ENCODE results near the gene TCOF1.
A peak's percentile ranks its signal among the peaks of the same experiment; 100 is the strongest.

Gene TCOF1

GRCh38 chr5:150408231-150408943, 50.9 kb downstream of the TCOF1 start:
- H3K4me3 ChIP-seq (ENCODE audit: low read depth, low read length), result no peak overlapping the region
- no peak for DNase-seq (ENCODE audit: low read depth)
- TF ChIP-seq CTCF (IDR thresholded peaks at IDR 0.05; ENCODE audit: control insufficient read depth, extremely low read depth, insufficient read depth), result no peak

GRCh38 chr5:150409638-150410523, 52.4 kb downstream of the TCOF1 start:
- H3K4me3 ChIP-seq (ENCODE audit: low read depth, low read length), result no peak overlapping the region
- TF ChIP-seq CTCF (IDR thresholded peaks at IDR 0.05; ENCODE audit: control insufficient read depth, extremely low read depth, insufficient read depth), result no peak
- peak; percentile 82 for DNase-seq (ENCODE audit: low read depth)

- DNase-seq (ENCODE audit: low read depth), result peak; percentile 66
- no peak for TF ChIP-seq CTCF (IDR thresholded peaks at IDR 0.05; ENCODE audit: control insufficient read depth, extremely low read depth, insufficient read depth)
- H3K4me3 ChIP-seq (ENCODE audit: low read depth, low read length), result no peak overlapping the region
These were observed 53.2 kb downstream of the TCOF1 start for GRCh38 chr5:150410524-150411244.

- no peak overlapping the region for H3K4me3 ChIP-seq (ENCODE audit: low read depth, low read length)
- peak; percentile 4 for DNase-seq (ENCODE audit: low read depth)
- no peak for TF ChIP-seq CTCF (IDR thresholded peaks at IDR 0.05; ENCODE audit: control insufficient read depth, extremely low read depth, insufficient read depth)
These were observed 53.9 kb downstream of the TCOF1 start for GRCh38 chr5:150411245-150411979.

GRCh38 chr5:150412319-150413175, 55.0 kb downstream of the TCOF1 start, which contains the start of gene CD74:
Gene CD74, minus strand, starts transcription at chr5:150412910. Its CDS starts 161 bp downstream, at chr5:150412749.
- no peak for DNase-seq (ENCODE audit: low read depth)
- H3K4me3 ChIP-seq (ENCODE audit: low read depth, low read length), result no peak within 1 kb of the TSS
- no peak for TF ChIP-seq CTCF (IDR thresholded peaks at IDR 0.05; ENCODE audit: control insufficient read depth, extremely low read depth, insufficient read depth)

Data from LNCaP clone FGC (cell line).